K562 (cell line): ENCODE data around the gene IGSF3. TPM values are rescaled to one million over a fixed set of nuclear protein-coding genes. Genes with fewer than 3 reads are reported as not detected.

ENCODE experiments used
- ATAC-seq: fragments of 200-7000 bp; cut with Tn5 transposase; 3 replicates; pipeline ENCODE4 v1.9.1; 2020; ENCODE audit warnings: moderate library complexity
- BruUV-seq: library from RNA; stranded (reverse); fragments of 400-500 nt; replicated peaks from 2 replicates; lab custom pipeline; 2021; lab: Mats Ljungman, UMichigan
- CTCF ChIA-PET: fragments of 300-600 bp; formaldehyde crosslinking; extraction: SDS; loops from one replicate; lab custom pipeline; 2021; ENCODE audit warnings: low intra/inter-chr PET ratio; lab: Yijun Ruan, JAX
- POLR2A ChIA-PET: fragments of 300-600, 350-650 bp; sonication (Branson Sonifier 250); formaldehyde crosslinking; extraction: SDS; loops from one replicate; lab custom pipeline; 2021; ENCODE audit warnings: antibody characterized with exemption, inconsistent platforms; lab: Yijun Ruan, JAX
- DNase-seq, 4 experiments: peaks; one replicate each; pipeline versions ENCODE4 v3.0.0 to v3.0.0-alpha.2; 2011 to 2018; ENCODE audit warnings: low spot score in 3 of 4, mixed read lengths in 3 of 4; ENCODE audit errors: extremely low read depth in 1 of 4
- FAIRE-seq: peaks from 2 replicates; lab custom pipeline; 2011; peaks lifted over from hg19 to GRCh38; lab: Jason Lieb, UNC
- H2AFZ ChIP-seq: 2 replicates; pipeline ENCODE4 v1.6.0; 2011; ENCODE audit warnings: low read depth, low read length, control low read depth, inconsistent platforms
- H3K27ac ChIP-seq: fragments of 200-600 bp; 3 replicates; pipeline ENCODE4 v1.8.0; 2011; ENCODE audit warnings: low read depth, mild to moderate bottlenecking, control low read depth, inconsistent platforms, low read length, moderate library complexity, mixed read lengths; ENCODE audit errors: extremely low read depth
- H3K27me3 ChIP-seq, 2 experiments: fragments of 300-600 bp in 1 of 2; 2 replicates in 1 of 2; 3 replicates in 1 of 2; pipeline versions ENCODE4 v1.6.0 to v1.8.0; 2011; ENCODE audit warnings: inconsistent platforms in 2 of 2, low read length in 2 of 2, mild to moderate bottlenecking in 1 of 2, mixed read lengths in 1 of 2, moderate library complexity in 1 of 2; ENCODE audit not compliant: control insufficient read depth in 2 of 2, insufficient read depth in 2 of 2
- H3K36me3 ChIP-seq: fragments of 300-600 bp; 3 replicates; pipeline ENCODE4 v1.8.0; 2011; ENCODE audit warnings: mild to moderate bottlenecking, low read length, inconsistent platforms; ENCODE audit not compliant: control insufficient read depth, insufficient read depth
- H3K4me1 ChIP-seq, 2 experiments: fragments of 200-600 bp in 1 of 2; replicated peaks in 1 of 2; 2 replicates in 1 of 2; 3 replicates in 1 of 2; pipeline versions ENCODE4 v1.5.1 to v1.8.0; 2011; ENCODE audit warnings: inconsistent platforms in 2 of 2, low read length in 2 of 2, mild to moderate bottlenecking in 1 of 2, mixed read lengths in 1 of 2, moderate library complexity in 1 of 2; ENCODE audit not compliant: control insufficient read depth in 2 of 2, insufficient read depth in 2 of 2
- H3K4me2 ChIP-seq: 2 replicates; pipeline ENCODE4 v1.6.1; 2011; ENCODE audit warnings: low read length, control low read depth, inconsistent platforms, mixed read lengths; ENCODE audit not compliant: insufficient read depth
- H3K4me3 ChIP-seq: fragments of 200-600 bp; sonication (generic), shearing (Covaris generic); 2 replicates; pipeline ENCODE4 v1.5.1; 2016; ENCODE audit warnings: control low read depth, inconsistent platforms
- H3K79me2 ChIP-seq: fragments of 200-600 bp; 3 replicates; pipeline ENCODE4 v1.8.0; 2011; ENCODE audit warnings: low read length, inconsistent platforms; ENCODE audit not compliant: control insufficient read depth, insufficient read depth
- H3K9ac ChIP-seq, 2 experiments: 2 replicates each; pipeline versions ENCODE4 v1.6.0 to v1.6.1; 2011; ENCODE audit warnings: low read depth in 2 of 2, low read length in 2 of 2, control low read depth in 1 of 2, inconsistent platforms in 1 of 2, mild to moderate bottlenecking in 1 of 2, mixed read lengths in 1 of 2; ENCODE audit not compliant: insufficient read depth in 1 of 2
- H3K9me1 ChIP-seq: one replicate; pipeline ENCODE4 v1.6.0; 2011; ENCODE audit warnings: inconsistent platforms, mild to moderate bottlenecking, low read length, moderate library complexity; ENCODE audit not compliant: control insufficient read depth, insufficient read depth
- H3K9me3 ChIP-seq: replicated peaks from 2 replicates; pipeline ENCODE4 v1.5.1; 2011; ENCODE audit warnings: low read depth, low read length, inconsistent platforms; ENCODE audit not compliant: control insufficient read depth, insufficient read depth
- H4K20me1 ChIP-seq: replicated peaks from 2 replicates; pipeline ENCODE4 v1.6.1; 2011; ENCODE audit warnings: low read length, inconsistent platforms, mixed read lengths; ENCODE audit not compliant: control insufficient read depth, insufficient read depth
- PHB2 ChIP-seq: fragments of 450-650 bp; IDR thresholded peaks from 2 replicates; pipeline ENCODE4 v1.6.1; 2017; ENCODE audit warnings: low read depth
- SUPT5H ChIP-seq: fragments of 450-650 bp; IDR thresholded peaks from 2 replicates; pipeline ENCODE4 v1.6.1; 2016
- THAP12 ChIP-seq: fragments of 250-450 bp; sonication (Bioruptor Pico); IDR thresholded peaks from 2 replicates; pipeline ENCODE4 v1.9.0; 2021; ENCODE audit warnings: mild to moderate bottlenecking, inconsistent platforms
- THRB ChIP-seq: fragments of 450-650 bp; formaldehyde crosslinking; conservative IDR thresholded peaks from 2 replicates; pipeline ENCODE4 v1.4.0; 2022; ENCODE audit warnings: mild to moderate bottlenecking, missing genetic modification characterization
- ZSCAN32 ChIP-seq: fragments of 450-650 bp; formaldehyde crosslinking; IDR thresholded peaks from 2 replicates; pipeline ENCODE4 v1.4.0; 2020; ENCODE audit warnings: mild to moderate bottlenecking, moderate library complexity
- WGBS: fragments of 100-300 bp; shearing (Covaris generic); methylation state at CpG from one replicate; pipeline ENCODE4 v1.1.6; 2016; ENCODE audit warnings: low coverage, mixed read lengths; ENCODE audit not compliant: insufficient coverage; ENCODE audit errors: missing lambda C conversion rate; 5-methylcytosine and 5-hydroxymethylcytosine counted together
- in situ Hi-C: fragments of 300-500 bp; cut with MboI; formaldehyde crosslinking; loops from 4 replicates; pipeline ENCODE4 v1.15.0; 2018; ENCODE audit warnings: inconsistent platforms, mixed read lengths
- intact Hi-C: fragments of 100-400 bp; cut with micrococcal nuclease; formaldehyde crosslinking; loops from 2 replicates; pipeline ENCODE4 v1.14.2; 2022
- polyA plus RNA-seq, 8 experiments: library from polyadenylated mRNA; depleted of rRNA in 4 of 8; stranded (reverse) in 5 of 8; unstranded in 3 of 8; fragments of >200 nt; fragmentation: Nextera tagmentation in 2 of 8; fragmentation: Illumina TruSeq in 1 of 8; extraction: Ambion mirVana in 2 of 8; extraction: Trizol in 1 of 8; gene quantifications; 2 replicates each; pipeline versions ENCODE4 v1.2.1 to v1.2.3, GENCODE V29; 2011 to 2014; ENCODE audit warnings: inconsistent platforms in 1 of 8, missing spikeins in 1 of 8
- total RNA-seq, 7 experiments: library from RNA; depleted of rRNA in 6 of 7; stranded (reverse); fragments of >200 nt in 6 of 7; fragmentation: Illumina TruSeq in 2 of 7; extraction: Trizol in 2 of 7; gene quantifications; 2 replicates each; pipeline versions ENCODE4 v1.2.1 to v1.2.3, GENCODE V29; 2011 to 2021; ENCODE audit warnings: low replicate concordance in 1 of 7

The IGSF3 gene
- total and polyA plus RNA-seq, 9 of the 15 experiments (the other 6 are each of a cell fraction or from before 2014, with no cell fraction given), result 1.1 to 15.0 (median 8.3) TPM

GRCh38 chr1:116557323-116557878 is 110.1 kb downstream of the IGSF3 start:
- WGBS, result 64% methylated on average over 4 of the region's 4 CpGs
- H3K9me3 ChIP-seq, result no peaks in the 10 kb centered on the region
- peaks cover 16 to 26% of the 10 kb centered on the region in 2 experiments; a peak in 4 of 5 replicates for H3K4me1 ChIP-seq
- no peak for FAIRE-seq
- no TSS peak for BruUV-seq
- ChIA-PET CTCF (no interaction called here), POLR2A (interaction anchor here (0.7 to 1.7 kb wide), 5 partner anchors 11 to 53 kb away, joined by 3 to 7 read pairs (median 3); no protein-coding TSS in a partner anchor)
- no peak overlapping the region for H3K4me2 ChIP-seq
- TF ChIP-seq ZSCAN32 (CRISPR knock-in tag) (no peak), SUPT5H (peak; percentile 31; the same call in 1 of the 2 replicates), THAP12 (CRISPR knock-in tag) (no peak), THRB (CRISPR knock-in tag) (0 out of 2 replicates have a peak, but pooled peaks have one; percentile 46), PHB2 (0 out of 2 replicates have a peak, but pooled peaks have one; percentile 27)
- no peaks in the 10 kb centered on the region for H3K9me1 ChIP-seq
- H3K9ac ChIP-seq, result no peak overlapping the region
- H4K20me1 ChIP-seq, result peaks cover 16% of the 10 kb centered on the region
- H3K27ac ChIP-seq, result peak overlapping the region; percentile 72; the same call in 1 of the 3 replicates
- no peak overlapping the region for H3K4me3 ChIP-seq
- no peak overlapping the region for H2AFZ ChIP-seq
- in situ Hi-C loops (no loop called here), intact Hi-C loops (no loop called here)
- peaks cover 2% of the 10 kb centered on the region; the same call in 2 of the 3 replicates for H3K36me3 ChIP-seq
- H3K79me2 ChIP-seq, result peaks cover 93% of the 10 kb centered on the region
- no peak for DNase-seq
- peak; percentile 6; the same call in 1 of the 3 replicates for ATAC-seq
- no peaks in the 10 kb centered on the region for H3K27me3 ChIP-seq
